ENCODE measurements around the gene RPP14.

- TF ChIP-seq CEBPB (IDR thresholded peaks at IDR 0.05; ENCODE audit: low read depth, low read length) (no peak), CTCF (conservative IDR thresholded peaks at IDR 0.05; ENCODE audit: low read depth, low read length) (no peak), MAFK (IDR thresholded peaks at IDR 0.05; ENCODE audit: low read depth, low read length) (no peak), USF2 (IDR thresholded peaks at IDR 0.05; ENCODE audit: low read depth, low read length) (no peak), POLR2A (IDR thresholded peaks at IDR 0.05; ENCODE audit: low read depth, low read length) (no peak), RAD21 (IDR thresholded peaks at IDR 0.05; ENCODE audit: low read length) (no peak), MAZ (IDR thresholded peaks at IDR 0.05; ENCODE audit: borderline replicate concordance, low read depth, low read length) (no peak), SMC3 (IDR thresholded peaks at IDR 0.05; ENCODE audit: low read depth, low read length) (no peak), RFX5 (IDR thresholded peaks at IDR 0.05; ENCODE audit: low read depth, low read length) (no peak), FOS (IDR thresholded peaks at IDR 0.05; ENCODE audit: low read depth, low read length) (no peak), BHLHE40 (IDR thresholded peaks at IDR 0.05; ENCODE audit: low read depth, low read length) (no peak), CHD1 (IDR thresholded peaks at IDR 0.05; ENCODE audit: low read depth, low read length) (no peak), RCOR1 (IDR thresholded peaks at IDR 0.05; ENCODE audit: insufficient replicate concordance, low read length) (no peak), MXI1 (IDR thresholded peaks at IDR 0.05; ENCODE audit: borderline replicate concordance, low read depth, low read length) (no peak)
Measured at GRCh38 chr3:58308728-58309127, 2.7 kb downstream of the RPP14 start.
